Stimulated activated CD4-positive, alpha-beta T cell treated with anti-CD3 and anti-CD28 coated beads, Interleukin-4, amount 100 ng/mL, for 24 hours (primary cell): ENCODE measurements around the gene HM13.
A peak's percentile ranks its signal among the peaks of the same experiment; 100 is the strongest.
"Not testable (repeated sequence)": the region's sequence is repeated elsewhere in the genome, so short reads cannot be mapped to it uniquely, and the experiment has no call there.

Source experiments
- DNase-seq: peaks from one replicate; pipeline ENCODE4 v3.0.0-alpha.2; 2020

HM13 gene

GRCh38 chr20:31543966-31544598 lies 29.8 kb downstream of the HM13 start:
- DNase-seq: no peak

- DNase-seq: no peak
Measured at GRCh38 chr20:31544600-31544999, 30.4 kb downstream of the HM13 start.

- DNase-seq: not testable (repeated sequence)
Measured at GRCh38 chr20:31545621-31546040, 31.4 kb downstream of the HM13 start.

GRCh38 chr20:31547017-31547675 lies 32.9 kb downstream of the HM13 start:
- DNase-seq: peak; percentile 83

- no peak for DNase-seq
Measured at GRCh38 chr20:31547720-31548298, 33.6 kb downstream of the HM13 start.

- DNase-seq: no peak
Measured at GRCh38 chr20:31548820-31549512, 34.7 kb downstream of the HM13 start.

- DNase-seq: no peak
Measured at GRCh38 chr20:31549513-31549880, 35.3 kb downstream of the HM13 start.

GRCh38 chr20:31550099-31550498 lies 35.9 kb downstream of the HM13 start:
- DNase-seq: no peak

- DNase-seq: no peak
Measured at GRCh38 chr20:31551163-31552081, 37.2 kb downstream of the HM13 start.

GRCh38 chr20:31555203-31555775 lies 41.0 kb downstream of the HM13 start:
- DNase-seq: no peak

GRCh38 chr20:31559704-31560093 lies 45.5 kb downstream of the HM13 start:
- DNase-seq: no peak

GRCh38 chr20:31560094-31560745 lies 46.0 kb downstream of the HM13 start:
- peak; percentile 81 for DNase-seq

GRCh38 chr20:31560746-31561598 lies 46.7 kb downstream of the HM13 start:
- DNase-seq: no peak

- no peak for DNase-seq
Measured at GRCh38 chr20:31562241-31562640, 48.0 kb downstream of the HM13 start.

GRCh38 chr20:31564284-31564683 lies 50.0 kb downstream of the HM13 start:
- no peak for DNase-seq

GRCh38 chr20:31565699-31566318 lies 51.6 kb downstream of the HM13 start:
- DNase-seq: no peak

GRCh38 chr20:31566319-31566657 lies 52.0 kb downstream of the HM13 start:
- DNase-seq: no peak

- peak; percentile 26 for DNase-seq
Measured at GRCh38 chr20:31566658-31567379, 52.6 kb downstream of the HM13 start.

GRCh38 chr20:31567380-31567720 lies 53.1 kb downstream of the HM13 start:
- no peak for DNase-seq
